GM18951 (cell line): Measurements from ENCODE around the gene E4F1.

ENCODE experiments used
- POLR2A ChIP-seq: IDR thresholded peaks from 4 replicates; pipeline ENCODE4 v1.6.1; 2011; ENCODE audit warnings: mild to moderate bottlenecking; ENCODE audit not compliant: insufficient read length, insufficient read depth; ENCODE audit errors: extremely low read depth
- in situ Hi-C: fragments of 300-500 bp; cut with MboI; formaldehyde crosslinking; loops from one replicate; pipeline ENCODE4 v1.12.0; 2022; ENCODE audit warnings: low sequenced_read_pairs, mixed read lengths, inconsistent platforms; ENCODE audit not compliant: unreplicated experiment

E4F1 gene

DNA sequence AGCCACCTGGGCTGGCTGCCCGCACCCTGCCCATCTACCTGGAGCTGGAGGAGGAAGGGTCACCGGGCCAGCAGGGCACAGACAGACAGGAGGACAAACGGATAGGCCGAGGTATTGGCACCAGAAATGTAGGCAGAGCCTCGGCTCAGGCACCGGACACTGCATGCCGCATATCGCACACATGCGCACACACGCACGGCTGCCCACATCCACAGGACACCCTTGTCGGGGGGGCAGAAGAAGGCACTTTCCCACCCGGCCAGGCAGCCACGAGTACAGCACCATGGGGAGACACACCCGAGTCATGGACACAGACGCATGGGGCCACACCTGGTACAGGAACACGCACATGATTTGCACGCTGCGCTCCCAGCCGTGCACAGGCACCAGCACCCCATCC lies 41.4 kb upstream of the E4F1 start:
- no peak for TF ChIP-seq POLR2A
- in situ Hi-C loops = no loop called here

GRCh38 chr16:2183671-2184070 lies 39.7 kb upstream of the E4F1 start:
- in situ Hi-C loops = no loop called here
- TF ChIP-seq POLR2A = no peak

GRCh38 chr16:2184346-2184745 lies 39.0 kb upstream of the E4F1 start:
- in situ Hi-C loops = no loop called here
- no peak for TF ChIP-seq POLR2A

- in situ Hi-C loops = no loop called here
- no peak for TF ChIP-seq POLR2A
Measured at GRCh38 chr16:2184962-2185361, 38.4 kb upstream of the E4F1 start.

DNA sequence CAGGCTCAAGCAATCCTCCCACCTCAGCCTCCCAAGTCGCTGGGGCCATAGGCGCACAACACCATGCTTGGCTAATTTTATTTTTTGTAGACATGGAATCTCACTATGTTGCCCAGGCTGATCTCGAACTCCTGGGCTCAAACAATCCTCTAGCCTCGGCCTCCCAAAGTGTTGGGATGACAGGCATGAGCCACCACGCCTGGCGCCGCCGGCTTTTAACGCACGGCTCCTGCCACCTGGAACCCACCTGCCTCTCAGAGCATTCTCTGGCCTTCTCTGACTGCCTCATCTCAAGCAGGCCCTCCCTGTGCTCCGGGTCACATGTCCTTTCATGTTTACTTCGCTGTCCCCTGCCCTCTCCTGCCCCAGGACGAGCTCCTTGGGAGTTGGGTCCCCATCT lies 37.3 kb upstream of the E4F1 start:
- no peak for TF ChIP-seq POLR2A
- in situ Hi-C loops = no loop called here

DNA sequence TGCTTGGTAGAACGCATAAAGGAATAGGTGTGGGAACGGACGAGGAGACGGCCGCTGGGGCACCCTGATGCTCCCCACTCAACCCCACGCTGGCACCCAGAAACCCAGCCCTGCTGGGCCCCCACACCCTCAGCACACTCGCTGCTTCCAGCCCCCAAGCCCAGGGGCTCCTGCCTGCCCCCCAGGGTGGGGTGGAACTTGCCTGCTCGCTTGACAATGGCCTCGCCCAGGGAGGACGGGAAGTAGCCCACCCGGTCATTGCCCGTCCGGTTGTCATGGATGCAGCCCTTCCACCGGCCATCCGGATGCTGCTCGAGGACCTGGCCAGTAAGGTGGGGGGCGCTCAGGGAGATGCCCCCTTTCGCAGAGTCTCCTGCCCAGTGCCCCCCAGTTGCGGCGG lies 36.9 kb upstream of the E4F1 start:
- TF ChIP-seq POLR2A = no peak
- in situ Hi-C loops = no loop called here

GRCh38 chr16:2187212-2187611 lies 36.2 kb upstream of the E4F1 start:
- in situ Hi-C loops = no loop called here
- TF ChIP-seq POLR2A = no peak

GRCh38 chr16:2188395-2188794 lies 35.0 kb upstream of the E4F1 start:
- TF ChIP-seq POLR2A = no peak
- in situ Hi-C loops = no loop called here

DNA sequence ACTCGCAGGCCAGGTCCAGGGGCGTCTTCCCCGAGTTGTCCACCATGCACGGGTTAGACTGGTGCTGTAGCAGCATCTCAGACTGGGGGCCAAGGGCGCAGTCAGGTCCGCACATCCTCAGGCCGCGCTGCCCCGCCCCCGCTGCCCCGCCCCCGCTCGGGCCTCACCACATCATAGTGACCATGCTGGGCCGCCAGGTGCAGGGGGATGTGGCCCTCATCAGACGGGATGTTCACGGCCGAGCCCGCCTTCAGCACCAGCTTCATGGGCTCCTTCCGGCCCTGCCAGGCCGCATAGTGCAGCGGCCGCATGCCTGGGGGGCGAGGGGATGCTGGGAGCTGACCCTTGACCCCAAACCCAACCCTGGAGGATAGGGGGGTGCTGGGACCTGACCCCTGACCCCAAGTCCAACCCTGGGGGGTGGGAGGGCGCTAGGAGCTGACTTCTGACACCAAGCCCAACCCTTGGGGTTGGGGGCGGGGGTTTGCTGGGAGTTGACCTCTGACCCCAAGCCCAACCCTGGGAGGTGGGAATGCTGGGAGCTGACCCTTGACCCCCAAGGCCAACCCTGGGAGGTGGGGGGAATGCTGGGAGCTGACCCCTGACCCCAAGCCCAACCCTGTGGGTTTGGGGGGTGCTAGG lies 34.0 kb upstream of the E4F1 start:
- no peak for TF ChIP-seq POLR2A
- in situ Hi-C loops = no loop called here

DNA sequence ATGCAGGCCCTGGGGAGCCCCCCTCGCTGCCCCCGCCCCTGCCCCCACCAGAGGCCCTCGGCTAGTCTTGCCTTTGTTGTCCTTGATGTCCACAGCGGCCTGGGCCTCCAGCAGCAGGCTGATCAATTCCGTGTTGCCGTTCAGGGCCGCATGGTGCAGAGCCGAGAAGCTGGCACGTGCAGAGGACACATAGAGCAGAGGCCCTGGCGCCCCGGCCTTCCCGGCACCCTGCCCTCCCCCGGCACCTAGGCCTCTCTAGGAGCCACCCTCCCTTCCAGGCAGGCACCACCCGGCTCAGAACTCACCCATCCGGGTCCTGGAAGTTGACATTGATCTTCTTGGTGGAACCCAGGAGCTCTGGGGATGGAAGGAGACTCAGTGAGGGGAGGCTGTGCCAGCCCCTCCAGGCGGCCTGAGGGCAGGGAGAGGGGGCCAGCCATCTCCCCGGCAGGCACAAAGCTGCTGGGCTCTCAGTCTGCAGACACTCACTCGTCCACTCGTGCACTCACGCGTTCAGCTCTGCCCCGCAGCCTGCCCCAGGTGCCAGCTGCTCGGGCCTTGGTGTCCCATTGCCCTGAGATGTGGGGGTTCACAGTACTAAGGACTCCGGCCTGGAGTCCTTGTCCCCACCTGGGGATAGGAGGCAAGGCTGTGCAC lies 33.3 kb upstream of the E4F1 start:
- in situ Hi-C loops = no loop called here
- no peak for TF ChIP-seq POLR2A

DNA sequence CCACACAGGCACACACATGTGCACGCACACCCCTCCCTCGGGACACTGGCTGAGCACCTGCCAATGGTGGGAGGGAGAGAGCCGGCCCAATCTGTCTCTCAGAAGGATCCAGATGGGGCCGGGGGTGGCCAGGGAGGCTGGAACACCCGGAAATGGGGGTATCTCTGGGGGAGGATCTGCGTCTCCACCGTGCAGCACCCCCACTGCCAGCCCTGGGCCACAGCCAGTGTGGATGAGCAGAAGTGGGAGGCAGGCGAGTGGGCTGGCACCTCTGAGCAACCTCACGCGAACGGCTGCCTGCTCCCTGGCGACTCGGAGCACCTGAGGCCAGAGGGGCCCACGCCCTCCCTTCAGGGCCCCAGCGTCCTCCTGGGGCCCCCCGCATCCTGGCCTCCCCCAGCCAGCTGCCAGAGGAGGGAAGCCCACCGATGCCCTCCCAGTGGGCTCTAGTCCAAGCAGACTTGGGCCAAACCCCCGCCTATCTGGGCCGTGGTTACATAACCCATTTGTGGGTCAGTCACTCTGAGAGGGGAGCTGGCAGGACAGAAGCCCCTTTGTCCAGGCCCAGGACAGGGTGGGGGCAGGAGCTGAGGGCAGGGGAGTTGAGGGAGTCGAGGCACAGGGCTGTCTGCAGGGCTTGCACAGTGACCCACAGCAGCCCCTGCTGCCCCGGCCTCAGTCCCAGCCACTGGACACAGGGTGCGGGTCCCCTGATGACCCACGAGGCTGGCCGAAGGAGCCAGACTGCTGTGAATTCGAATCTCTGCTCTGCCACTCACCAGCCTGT lies 32.5 kb upstream of the E4F1 start:
- no peak for TF ChIP-seq POLR2A

DNA sequence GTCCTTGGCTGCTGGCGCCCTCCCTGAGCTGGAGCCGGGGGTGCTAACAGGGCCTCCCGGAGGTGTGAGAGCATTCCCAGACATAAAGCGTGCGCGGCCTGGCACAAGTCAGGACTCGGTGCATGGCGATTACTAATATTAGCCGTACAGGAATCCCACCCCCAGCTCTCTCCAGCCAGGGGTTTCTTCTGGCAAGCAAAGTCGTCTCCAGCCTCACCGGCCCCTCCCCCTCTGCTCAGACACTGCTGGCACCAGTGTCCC lies 32.0 kb upstream of the E4F1 start:
- no peak for TF ChIP-seq POLR2A
- in situ Hi-C loops = no loop called here

More for the DNA sequence above, 32.5 kb upstream of the E4F1 start:
- in situ Hi-C loops = no loop called here

DNA sequence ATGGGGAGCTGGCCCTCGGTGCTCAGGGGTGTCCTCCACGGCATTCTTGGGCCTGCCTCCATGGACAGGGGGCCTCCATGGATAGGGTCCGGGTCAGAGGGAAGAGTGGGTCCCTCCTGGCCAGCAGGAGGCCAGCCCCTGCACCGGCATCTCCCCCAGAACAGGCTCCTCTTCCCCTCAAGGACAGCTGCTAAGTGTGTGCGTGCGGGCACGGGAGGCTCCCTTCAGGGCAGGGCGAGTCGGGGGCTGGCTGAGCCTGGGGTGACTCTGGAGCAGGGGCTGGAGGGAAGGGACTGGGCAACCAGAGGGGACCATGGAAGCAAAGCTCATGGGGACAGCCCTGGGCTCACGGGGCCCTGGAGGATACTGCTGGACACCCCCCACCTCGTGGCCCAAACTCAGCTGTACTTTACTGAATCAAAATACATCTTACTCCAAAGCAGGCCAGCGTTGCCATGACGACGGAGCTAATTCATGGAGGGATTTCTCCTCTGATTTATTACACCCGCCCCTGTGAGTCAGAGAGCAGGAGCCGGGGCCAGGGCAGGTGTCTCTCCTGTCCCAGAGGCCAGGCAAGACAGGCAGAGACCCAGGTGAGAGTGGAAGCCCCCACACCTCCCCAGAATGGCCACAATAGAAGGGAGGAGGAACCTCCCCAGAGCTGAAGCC lies 29.1 kb upstream of the E4F1 start:
- no peak for TF ChIP-seq POLR2A
- in situ Hi-C loops = no loop called here
